HuH-7.5 (cell line): ENCODE data around the gene NPR1.
"Not testable (repeated sequence)": the region's sequence is repeated elsewhere in the genome, so short reads cannot be mapped to it uniquely, and the experiment has no call there.

Source experiments
- DNase-seq: peaks from one replicate; pipeline ENCODE4 v3.0.0; 2011; ENCODE audit warnings: low spot score

The NPR1 gene

GRCh38 chr1:153649863-153650235 lies 28.6 kb upstream of the NPR1 start:
- no peak for DNase-seq

- no peak for DNase-seq
Measured at GRCh38 chr1:153651771-153652170, 26.7 kb upstream of the NPR1 start.

- DNase-seq, result no peak
Measured at GRCh38 chr1:153652805-153653500, 25.5 kb upstream of the NPR1 start.

GRCh38 chr1:153655333-153655732 lies 23.2 kb upstream of the NPR1 start:
- DNase-seq, result no peak

- DNase-seq, result peak; percentile 80
Measured at GRCh38 chr1:153658400-153659174, 19.9 kb upstream of the NPR1 start, which contains the start of gene SNAPIN. Gene SNAPIN (plus strand): TSS chr1:153658703. CDS start chr1:153658744, 41 bp downstream.

GRCh38 chr1:153659175-153659534 lies 19.3 kb upstream of the NPR1 start:
- DNase-seq, result no peak

- DNase-seq, result no peak
Measured at GRCh38 chr1:153659656-153660055, 18.8 kb upstream of the NPR1 start.

GRCh38 chr1:153661111-153661708 lies 17.3 kb upstream of the NPR1 start:
- no peak for DNase-seq

- DNase-seq, result no peak
Measured at GRCh38 chr1:153662269-153662668, 16.2 kb upstream of the NPR1 start.

- DNase-seq, result no peak
Measured at GRCh38 chr1:153663211-153663610, 15.3 kb upstream of the NPR1 start.

GRCh38 chr1:153667439-153667838 lies 11.0 kb upstream of the NPR1 start:
- DNase-seq, result no peak

GRCh38 chr1:153668672-153669071 lies 9.8 kb upstream of the NPR1 start:
- not testable (repeated sequence) for DNase-seq

GRCh38 chr1:153669606-153670005 lies 8.9 kb upstream of the NPR1 start:
- DNase-seq, result no peak

GRCh38 chr1:153670257-153670858 lies 8.1 kb upstream of the NPR1 start:
- DNase-seq, result no peak

- DNase-seq, result peak; percentile 98
Measured at GRCh38 chr1:153670859-153671627, 7.4 kb upstream of the NPR1 start, which contains the start of gene ILF2. Gene ILF2 (minus strand): TSS chr1:153670993. CDS start chr1:153670922, 71 bp downstream.

GRCh38 chr1:153671628-153672353 lies 6.7 kb upstream of the NPR1 start:
- DNase-seq, result not testable (repeated sequence)

- DNase-seq, result no peak
Measured at GRCh38 chr1:153673511-153673910, 5.0 kb upstream of the NPR1 start.

- DNase-seq, result peak; percentile 77
Measured at GRCh38 chr1:153677718-153678518, 570 bp upstream of the NPR1 start.

- DNase-seq, result no peak
Measured at GRCh38 chr1:153679337-153680119, 1.0 kb downstream of the NPR1 start.

- no peak for DNase-seq
Measured at GRCh38 chr1:153680120-153680403, 1.6 kb downstream of the NPR1 start.
